HEK293 (cell line): ENCODE measurements around the gene DHRS3.

Experiments
- BCL6B ChIP-seq: fragments of 450-650 bp; formaldehyde crosslinking; IDR thresholded peaks from 2 replicates; pipeline ENCODE4 v1.5.1; 2017; ENCODE audit warnings: missing biosample characterization, missing genetic modification characterization
- CTCF ChIP-seq: fragments of 450-650 bp; formaldehyde crosslinking; IDR thresholded peaks from 2 replicates; pipeline ENCODE4 v1.5.1; 2016; ENCODE audit warnings: missing biosample characterization, missing genetic modification characterization

- TF ChIP-seq CTCF (tag by site-specific recombination) (no peak), BCL6B (tag by site-specific recombination) (no peak)
Measured at GRCh38 chr1:12566484-12567287, 51.3 kb downstream of the DHRS3 start.
